SK-N-SH (cell line): ENCODE results near the gene SEMA4D. TPM values are rescaled to one million over a fixed set of nuclear protein-coding genes. Genes with fewer than 3 reads are reported as not detected.

Experiments
- CTCF ChIA-PET: fragments of 300-600, 350-600 bp; formaldehyde crosslinking; extraction: SDS; loops from one replicate; lab custom pipeline; 2021; lab: Yijun Ruan, JAX
- POLR2A ChIA-PET: fragments of 350-600 bp; sonication (Branson Sonifier 250); formaldehyde crosslinking; extraction: SDS; loops from one replicate; lab custom pipeline; 2020; ENCODE audit warnings: antibody characterized with exemption, inconsistent platforms; lab: Yijun Ruan, JAX
- DNase-seq: peaks from one replicate; pipeline ENCODE4 v3.0.0; 2012
- H2AFZ ChIP-seq: fragments of 200-600 bp; sonication (generic); 2 replicates; pipeline ENCODE4 v1.8.1; 2016; ENCODE audit warnings: antibody characterized with exemption, mild to moderate bottlenecking, low read depth
- H3F3A ChIP-seq: fragments of 200-600 bp; sonication (generic); replicated peaks from 2 replicates; pipeline ENCODE3; 2016; ENCODE audit warnings: antibody characterized with exemption, mild to moderate bottlenecking; ENCODE audit not compliant: insufficient read depth
- H3K27ac ChIP-seq, 2 experiments: fragments of 200-500 bp in 1 of 2; fragments of 200-600 bp in 1 of 2; sonication (Bioruptor generic) in 1 of 2; sonication (generic), shearing (Covaris generic) in 1 of 2; 2 replicates each; pipeline versions ENCODE4 v1.5.1 to v1.6.1; 2014 to 2016; ENCODE audit warnings: low read depth in 2 of 2, inconsistent platforms in 1 of 2, low read length in 1 of 2, mild to moderate bottlenecking in 1 of 2, mixed read lengths in 1 of 2
- H3K27me3 ChIP-seq: fragments of 200-600 bp; sonication (generic), shearing (Covaris generic); 2 replicates; pipeline ENCODE4 v1.6.1; 2016; ENCODE audit warnings: mixed run types; ENCODE audit not compliant: insufficient read depth
- H3K36me3 ChIP-seq, 2 experiments: fragments of 200-500 bp in 1 of 2; fragments of 200-600 bp in 1 of 2; sonication (Bioruptor generic) in 1 of 2; sonication (generic) in 1 of 2; replicated peaks in 1 of 2; 2 replicates each; pipeline versions ENCODE3 to v1.5.1; 2014 to 2016; ENCODE audit warnings: low read length in 1 of 2, mild to moderate bottlenecking in 1 of 2; ENCODE audit not compliant: insufficient read depth in 2 of 2, control insufficient read depth in 1 of 2
- H3K4me1 ChIP-seq, 2 experiments: fragments of 200-500 bp in 1 of 2; fragments of 200-600 bp in 1 of 2; sonication (Bioruptor generic) in 1 of 2; sonication (generic), shearing (Covaris generic) in 1 of 2; 2 replicates each; pipeline versions ENCODE4 v1.5.1 to v1.6.1; 2014 to 2016; ENCODE audit warnings: low read depth in 1 of 2, low read length in 1 of 2, mixed run types in 1 of 2; ENCODE audit not compliant: insufficient read depth in 2 of 2, control insufficient read depth in 1 of 2
- H3K4me2 ChIP-seq: fragments of 200-600 bp; sonication (generic), shearing (Covaris generic); 2 replicates; pipeline ENCODE4 v1.6.1; 2017; ENCODE audit warnings: mixed run types
- H3K4me3 ChIP-seq, 2 experiments: fragments of 200-500 bp in 1 of 2; fragments of 200-600 bp in 1 of 2; sonication (Bioruptor generic) in 1 of 2; sonication (generic), shearing (Covaris generic) in 1 of 2; 2 replicates each; pipeline versions ENCODE4 v1.5.1 to v1.8.1; 2014 to 2016; ENCODE audit warnings: low read depth in 2 of 2, inconsistent platforms in 1 of 2, low read length in 1 of 2, mild to moderate bottlenecking in 1 of 2, mixed read lengths in 1 of 2, moderate library complexity in 1 of 2
- H3K79me2 ChIP-seq: fragments of 200-600 bp; sonication (generic); 2 replicates; pipeline ENCODE4 v1.8.1; 2017; ENCODE audit warnings: mild to moderate bottlenecking; ENCODE audit not compliant: insufficient read depth
- H3K9ac ChIP-seq: fragments of 200-600 bp; sonication (generic); 2 replicates; pipeline ENCODE4 v1.6.1; 2017; ENCODE audit warnings: mixed run types
- H3K9me2 ChIP-seq: fragments of 200-600 bp; sonication (generic); 2 replicates; pipeline ENCODE4 v1.6.1; 2017; ENCODE audit warnings: mixed run types
- H3K9me3 ChIP-seq: fragments of 200-600 bp; sonication (generic); 2 replicates; pipeline ENCODE4 v1.6.1; 2017; ENCODE audit warnings: mixed run types, mild to moderate bottlenecking, moderate library complexity
- H4K20me1 ChIP-seq: fragments of 200-600 bp; sonication (generic); 2 replicates; pipeline ENCODE4 v1.6.1; 2017; ENCODE audit warnings: mild to moderate bottlenecking, mixed run types; ENCODE audit not compliant: insufficient read depth
- CHD2 ChIP-seq: fragments of 150-350 bp; IDR thresholded peaks from 2 replicates; pipeline ENCODE4 v1.6.1; 2018; ENCODE audit warnings: low read length; ENCODE audit not compliant: partially characterized antibody
- EZH2phosphoT487 ChIP-seq: fragments of 200-600 bp; sonication (generic); IDR thresholded peaks from 2 replicates; pipeline ENCODE4 v1.6.1; 2017; ENCODE audit warnings: low read depth, mixed run types, mild to moderate bottlenecking, antibody characterized with exemption, moderate library complexity, borderline replicate concordance
- FOSL2 ChIP-seq: IDR thresholded peaks from 2 replicates; pipeline ENCODE4 v1.4.0; 2012; ENCODE audit warnings: low read depth, mild to moderate bottlenecking, moderate library complexity, borderline replicate concordance
- GATA2 ChIP-seq: sonication (generic); formaldehyde crosslinking; IDR thresholded peaks from 2 replicates; pipeline ENCODE4 v1.5.0; 2020; ENCODE audit warnings: mild to moderate bottlenecking, missing genetic modification reagents
- MEF2A ChIP-seq: IDR thresholded peaks from 2 replicates; pipeline ENCODE4 v1.4.0; 2012; ENCODE audit warnings: low read depth, borderline replicate concordance
- NRF1 ChIP-seq: IDR thresholded peaks from 2 replicates; pipeline ENCODE4 v1.6.1; 2012; ENCODE audit warnings: low read depth, mild to moderate bottlenecking, low read length
- PBX3 ChIP-seq: IDR thresholded peaks from 2 replicates; pipeline ENCODE4; 2012
- RCOR1 ChIP-seq: fragments of 150-350 bp; IDR thresholded peaks from 2 replicates; pipeline ENCODE4 v1.6.1; 2017; ENCODE audit warnings: antibody characterized with exemption, low read length
- REST ChIP-seq: IDR thresholded peaks from 2 replicates; pipeline ENCODE4 v1.6.1; 2012; ENCODE audit warnings: mild to moderate bottlenecking, low read depth, low read length, moderate library complexity
- RXRA ChIP-seq: IDR thresholded peaks from 2 replicates; pipeline ENCODE4 v1.4.0; 2012; ENCODE audit warnings: low read depth, mild to moderate bottlenecking, borderline replicate concordance
- TAF1 ChIP-seq: IDR thresholded peaks from 2 replicates; pipeline ENCODE4 v1.6.1; 2012; ENCODE audit warnings: low read depth, mild to moderate bottlenecking, low read length, moderate library complexity, borderline replicate concordance
- USF1 ChIP-seq: IDR thresholded peaks from 2 replicates; pipeline ENCODE4 v1.4.0; 2012; ENCODE audit warnings: low read depth, borderline replicate concordance
- USF2 ChIP-seq: fragments of 150-350 bp; IDR thresholded peaks from 2 replicates; pipeline ENCODE4 v1.6.1; 2017; ENCODE audit warnings: antibody characterized with exemption, low read length, low read depth, borderline replicate concordance
- YY1 ChIP-seq: IDR thresholded peaks from 2 replicates; pipeline ENCODE4 v1.4.0; 2012; ENCODE audit warnings: low read depth, mild to moderate bottlenecking
- ZBTB33 ChIP-seq: IDR thresholded peaks from 2 replicates; pipeline ENCODE4 v1.4.0; 2012; ENCODE audit warnings: low read depth, borderline replicate concordance
- WGBS: methylation state at CpG from one replicate; pipeline ENCODE4 v1.1.6; 2017; ENCODE audit warnings: low lambda C conversion rate; 5-methylcytosine and 5-hydroxymethylcytosine counted together
- polyA plus RNA-seq, 3 experiments: library from polyadenylated mRNA; depleted of rRNA; stranded (reverse); fragments of >200 nt; gene quantifications; 2 replicates each; pipeline ENCODE4 v1.2.3, GENCODE V29; 2012
- TF ChIP-seq, protein P1 (sequence below): fragments of 200-600 bp; sonication (generic); IDR thresholded peaks from 2 replicates; pipeline ENCODE4 v1.6.1; 2017; ENCODE audit warnings: antibody characterized with exemption, mild to moderate bottlenecking, moderate library complexity
- TF ChIP-seq, protein P2 (sequence below): IDR thresholded peaks from 2 replicates; pipeline ENCODE4 v1.4.0; 2012; ENCODE audit warnings: low read depth

The SEMA4D gene
- polyA plus RNA-seq, 1 of the 3 experiments (the other 2 are of a cell fraction) = 4.8 TPM

- no peak for TF ChIP-seq REST
These were observed 41.5 kb upstream of the SEMA4D start (continued) for GRCh38 chr9:89539374-89539773.

DNA sequence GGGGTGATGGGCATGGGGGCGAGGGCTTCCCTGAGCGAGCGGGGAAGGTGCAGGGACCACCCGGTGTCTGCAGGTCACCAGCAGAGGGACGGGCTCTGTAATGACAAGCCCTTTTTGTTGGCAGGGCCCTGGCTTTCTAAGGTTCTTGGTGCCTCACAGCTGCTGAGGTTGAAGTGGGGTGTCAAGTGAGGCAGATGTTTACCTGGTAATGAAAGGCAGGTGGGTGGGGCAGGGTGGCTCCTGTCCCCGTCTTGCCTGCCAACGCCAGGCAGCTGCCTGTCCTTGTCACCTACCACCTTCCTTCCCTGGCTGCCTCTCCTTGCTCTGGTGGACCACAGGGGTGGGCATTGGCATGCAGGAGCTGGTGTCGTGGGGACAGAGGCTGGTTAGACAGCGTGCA, 41.0 kb upstream of the SEMA4D start:
- Histone ChIP-seq H3K27ac (no peak overlapping the region; a peak in 1 of 4 replicates), H3K79me2 (no peaks in the 10 kb centered on the region), H3K27me3 (no peaks in the 10 kb centered on the region), H3K4me1 (peaks cover 0 to 59% of the 10 kb centered on the region in 2 experiments; a peak in 1 of 4 replicates), H3K9me3 (no peaks in the 10 kb centered on the region), H2AFZ (no peak overlapping the region), H3F3A (no peaks in the 10 kb centered on the region), H3K36me3 (no peaks in the 10 kb centered on the region), H3K9ac (no peak overlapping the region), H3K4me2 (no peak overlapping the region), H3K9me2 (no peaks in the 10 kb centered on the region), H4K20me1 (no peaks in the 10 kb centered on the region), H3K4me3 (no peak overlapping the region)
- ChIA-PET POLR2A (no interaction called here), CTCF (interaction anchor here (1.5 to 5.0 kb wide), 2 partner anchors 11 to 50 kb away, joined by 4 to 36 read pairs; no protein-coding TSS in a partner anchor)
- no peak for DNase-seq
- 80% methylated on average over 9 of the region's 9 CpGs for WGBS
- TF ChIP-seq TAF1 (no peak), FOSL2 (no peak), PBX3 (no peak), CHD2 (no peak), ZBTB33 (no peak), EZH2phosphoT487 (no peak), RCOR1 (no peak), GATA2 (no peak), USF2 (no peak), USF1 (no peak), RXRA (no peak), MEF2A (no peak), YY1 (no peak), NRF1 (no peak)
- TF ChIP-seq, protein P1, sequence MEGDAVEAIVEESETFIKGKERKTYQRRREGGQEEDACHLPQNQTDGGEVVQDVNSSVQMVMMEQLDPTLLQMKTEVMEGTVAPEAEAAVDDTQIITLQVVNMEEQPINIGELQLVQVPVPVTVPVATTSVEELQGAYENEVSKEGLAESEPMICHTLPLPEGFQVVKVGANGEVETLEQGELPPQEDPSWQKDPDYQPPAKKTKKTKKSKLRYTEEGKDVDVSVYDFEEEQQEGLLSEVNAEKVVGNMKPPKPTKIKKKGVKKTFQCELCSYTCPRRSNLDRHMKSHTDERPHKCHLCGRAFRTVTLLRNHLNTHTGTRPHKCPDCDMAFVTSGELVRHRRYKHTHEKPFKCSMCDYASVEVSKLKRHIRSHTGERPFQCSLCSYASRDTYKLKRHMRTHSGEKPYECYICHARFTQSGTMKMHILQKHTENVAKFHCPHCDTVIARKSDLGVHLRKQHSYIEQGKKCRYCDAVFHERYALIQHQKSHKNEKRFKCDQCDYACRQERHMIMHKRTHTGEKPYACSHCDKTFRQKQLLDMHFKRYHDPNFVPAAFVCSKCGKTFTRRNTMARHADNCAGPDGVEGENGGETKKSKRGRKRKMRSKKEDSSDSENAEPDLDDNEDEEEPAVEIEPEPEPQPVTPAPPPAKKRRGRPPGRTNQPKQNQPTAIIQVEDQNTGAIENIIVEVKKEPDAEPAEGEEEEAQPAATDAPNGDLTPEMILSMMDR = no peak
- TF ChIP-seq, protein P2, sequence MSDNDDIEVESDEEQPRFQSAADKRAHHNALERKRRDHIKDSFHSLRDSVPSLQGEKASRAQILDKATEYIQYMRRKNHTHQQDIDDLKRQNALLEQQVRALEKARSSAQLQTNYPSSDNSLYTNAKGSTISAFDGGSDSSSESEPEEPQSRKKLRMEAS = no peak
